HUES64 (cell line): ENCODE data around the gene TRIP13.
"Not testable (repeated sequence)": the region's sequence is repeated elsewhere in the genome, so short reads cannot be mapped to it uniquely, and the experiment has no call there.

Experiments used
- H3K27ac ChIP-seq: 2 replicates; pipeline ENCODE4 v1.7.0; 2013; ENCODE audit warnings: low read depth, low read length, inconsistent platforms
- H3K27me3 ChIP-seq: 2 replicates; pipeline ENCODE4 v1.6.1; 2013; ENCODE audit warnings: mild to moderate bottlenecking, low read length; ENCODE audit not compliant: insufficient read depth
- H3K36me3 ChIP-seq: 2 replicates; pipeline ENCODE4 v1.6.1; 2013; ENCODE audit warnings: mild to moderate bottlenecking, low read length; ENCODE audit not compliant: insufficient read depth
- H3K4me1 ChIP-seq: 2 replicates; pipeline ENCODE4 v1.6.1; 2013; ENCODE audit warnings: mild to moderate bottlenecking, low read length, moderate library complexity; ENCODE audit not compliant: insufficient read depth
- H3K4me3 ChIP-seq: 2 replicates; pipeline ENCODE4 v1.5.1; 2013; ENCODE audit warnings: mild to moderate bottlenecking, low read length, moderate library complexity
- H3K9ac ChIP-seq: 2 replicates; pipeline ENCODE4 v1.6.1; 2013; ENCODE audit warnings: mild to moderate bottlenecking, low read depth, low read length
- H3K9me3 ChIP-seq: 2 replicates; pipeline ENCODE4 v1.6.1; 2013; ENCODE audit warnings: low read depth, low read length; ENCODE audit not compliant: insufficient read depth
- WGBS: fragments of 150-250, 120-280 bp; methylation state at CpG from one replicate; pipeline ENCODE4 v1.1.7; 2013; ENCODE audit warnings: missing lambda C conversion rate; 5-methylcytosine and 5-hydroxymethylcytosine counted together

Gene TRIP13

GRCh38 chr5:929182-929581 is 36.5 kb downstream of the TRIP13 start:
- peaks cover 31% of the 10 kb centered on the region for H3K27me3 ChIP-seq
- H3K36me3 ChIP-seq, H3K4me3 ChIP-seq, H3K4me1 ChIP-seq, H3K9ac ChIP-seq, H3K27ac ChIP-seq, H3K9me3 ChIP-seq: not testable (repeated sequence)

GRCh38 chr5:929596-929995 is 36.9 kb downstream of the TRIP13 start:
- no peak overlapping the region for H3K4me3 ChIP-seq
- no peak overlapping the region for H3K27ac ChIP-seq

GRCh38 chr5:930866-931265 is 38.2 kb downstream of the TRIP13 start:
- Histone ChIP-seq H3K4me3 (no peak overlapping the region), H3K27ac (no peak overlapping the region), H3K36me3 (no peaks in the 10 kb centered on the region), H3K9ac (no peak overlapping the region), H3K4me1 (no peaks in the 10 kb centered on the region), H3K9me3 (no peaks in the 10 kb centered on the region), H3K27me3 (peaks cover 17% of the 10 kb centered on the region)
- WGBS: 94% methylated on average over 8 of the region's 8 CpGs

More at GRCh38 chr5:929596-929995, 36.9 kb downstream of the TRIP13 start:
- H3K36me3 ChIP-seq: no peaks in the 10 kb centered on the region
- no peaks in the 10 kb centered on the region for H3K9me3 ChIP-seq
- no peak overlapping the region for H3K9ac ChIP-seq
- H3K4me1 ChIP-seq: no peaks in the 10 kb centered on the region
- peaks cover 30% of the 10 kb centered on the region for H3K27me3 ChIP-seq

- WGBS: 88% methylated on average over 13 of the region's 13 CpGs
- H3K27me3 ChIP-seq: peaks cover 9% of the 10 kb centered on the region
- no peak overlapping the region for H3K27ac ChIP-seq
- H3K9me3 ChIP-seq: no peaks in the 10 kb centered on the region
- no peaks in the 10 kb centered on the region for H3K4me1 ChIP-seq
- no peak overlapping the region for H3K9ac ChIP-seq
- H3K36me3 ChIP-seq: no peaks in the 10 kb centered on the region
- no peak overlapping the region for H3K4me3 ChIP-seq
These were observed 39.0 kb downstream of the TRIP13 start for GRCh38 chr5:931570-932145.

- Histone ChIP-seq H3K4me1 (no peaks in the 10 kb centered on the region), H3K27me3 (peaks cover 4% of the 10 kb centered on the region), H3K36me3 (no peaks in the 10 kb centered on the region), H3K4me3 (no peak overlapping the region), H3K27ac (no peak overlapping the region), H3K9me3 (no peaks in the 10 kb centered on the region), H3K9ac (no peak overlapping the region)
- WGBS: 91% methylated on average over 8 of the region's 8 CpGs
These were observed 39.5 kb downstream of the TRIP13 start for GRCh38 chr5:932151-932627.

GRCh38 chr5:932628-933250 is 40.1 kb downstream of the TRIP13 start:
- Histone ChIP-seq H3K9ac (no peak overlapping the region), H3K36me3 (no peaks in the 10 kb centered on the region), H3K9me3 (no peaks in the 10 kb centered on the region), H3K27ac (no peak overlapping the region), H3K4me3 (no peak overlapping the region), H3K4me1 (no peaks in the 10 kb centered on the region), H3K27me3 (no peaks in the 10 kb centered on the region)
- 88% methylated on average over 4 of the region's 4 CpGs for WGBS

- Histone ChIP-seq H3K9me3 (no peaks in the 10 kb centered on the region), H3K36me3 (no peaks in the 10 kb centered on the region), H3K27ac (no peak overlapping the region), H3K4me3 (no peak overlapping the region), H3K4me1 (no peaks in the 10 kb centered on the region), H3K27me3 (no peaks in the 10 kb centered on the region), H3K9ac (no peak overlapping the region)
- WGBS: 92% methylated on average over 2 of the region's 3 CpGs
These were observed 40.7 kb downstream of the TRIP13 start for GRCh38 chr5:933251-933861.

- H3K4me1 ChIP-seq, H3K36me3 ChIP-seq, H3K9ac ChIP-seq, H3K27ac ChIP-seq, H3K27me3 ChIP-seq, H3K4me3 ChIP-seq, H3K9me3 ChIP-seq: not testable (repeated sequence)
These were observed 41.3 kb downstream of the TRIP13 start for GRCh38 chr5:933951-934350.

GRCh38 chr5:934381-934967 is 41.8 kb downstream of the TRIP13 start:
- H3K27ac ChIP-seq, H3K4me1 ChIP-seq, H3K27me3 ChIP-seq, H3K9ac ChIP-seq, H3K36me3 ChIP-seq, H3K4me3 ChIP-seq, H3K9me3 ChIP-seq: not testable (repeated sequence)
- WGBS: 94% methylated on average over 3 of the region's 3 CpGs

- WGBS: 95% methylated on average over 5 of the region's 5 CpGs
These were observed 42.9 kb downstream of the TRIP13 start for GRCh38 chr5:935510-936084.

More at GRCh38 chr5:935510-936084, 42.9 kb downstream of the TRIP13 start:
- Histone ChIP-seq H3K9ac (no peak overlapping the region), H3K4me1 (no peaks in the 10 kb centered on the region), H3K4me3 (no peak overlapping the region), H3K27ac (no peak overlapping the region), H3K27me3 (no peaks in the 10 kb centered on the region), H3K36me3 (no peaks in the 10 kb centered on the region), H3K9me3 (no peaks in the 10 kb centered on the region)
